ENCODE results near the gene TOR3A.

The TOR3A gene

DNA sequence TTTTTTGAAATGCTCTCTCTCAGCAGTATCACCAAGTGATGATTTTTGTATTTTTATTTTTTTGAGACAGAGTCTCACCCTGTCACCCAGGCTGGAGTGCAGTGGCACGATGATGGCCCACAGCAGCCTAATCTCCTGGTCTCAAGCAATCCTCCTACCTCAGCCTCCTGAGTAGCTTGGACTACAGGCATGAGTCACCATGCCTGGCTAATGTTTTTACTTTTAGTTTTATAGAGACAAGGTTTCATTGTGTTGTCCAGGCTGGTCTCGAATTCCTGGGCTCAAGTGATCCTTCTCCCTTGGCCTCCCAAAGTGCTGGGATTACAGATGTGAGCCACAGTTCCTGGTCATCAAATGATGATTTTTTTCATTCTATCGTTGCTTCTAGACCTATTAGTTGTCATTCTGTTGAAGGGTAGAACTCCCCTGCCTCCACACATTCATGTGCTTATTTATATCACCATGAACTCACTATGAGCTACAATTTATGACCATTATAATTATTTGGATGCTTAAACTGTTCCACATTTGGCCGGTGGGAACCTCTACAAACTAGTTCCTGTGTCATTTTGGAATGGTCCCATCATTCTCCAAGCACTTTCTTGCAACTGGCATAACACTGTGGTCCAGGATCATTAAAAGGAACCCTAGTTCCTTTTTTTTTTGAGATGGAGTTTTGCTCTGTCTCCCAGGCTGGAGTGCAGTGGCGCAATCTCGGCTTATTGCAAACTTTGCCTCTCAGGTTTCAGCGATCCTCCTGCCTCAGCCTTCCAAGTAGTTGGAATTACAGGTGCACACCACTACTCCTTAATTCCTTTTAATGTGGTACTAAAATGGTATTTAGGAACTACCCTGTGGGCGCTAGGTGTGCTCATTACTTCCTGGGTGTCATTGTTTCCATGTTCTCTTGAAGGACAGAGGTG is 20.2 kb upstream of the TOR3A start:
- H3K4me3 ChIP-seq (ENCODE audit: low read depth, low read length): no peak overlapping the region
- no peak for DNase-seq (ENCODE audit: low read depth)
- TF ChIP-seq MYC (IDR thresholded peaks at IDR 0.05; ENCODE audit: low read depth, low read length) (no peak), POLR2A (IDR thresholded peaks at IDR 0.05; ENCODE audit: extremely low read depth, insufficient read length) (no peak)
- TF ChIP-seq, protein P1, sequence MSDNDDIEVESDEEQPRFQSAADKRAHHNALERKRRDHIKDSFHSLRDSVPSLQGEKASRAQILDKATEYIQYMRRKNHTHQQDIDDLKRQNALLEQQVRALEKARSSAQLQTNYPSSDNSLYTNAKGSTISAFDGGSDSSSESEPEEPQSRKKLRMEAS (IDR thresholded peaks at IDR 0.05; ENCODE audit: low read depth, low read length): no peak
- TF ChIP-seq, protein P2, sequence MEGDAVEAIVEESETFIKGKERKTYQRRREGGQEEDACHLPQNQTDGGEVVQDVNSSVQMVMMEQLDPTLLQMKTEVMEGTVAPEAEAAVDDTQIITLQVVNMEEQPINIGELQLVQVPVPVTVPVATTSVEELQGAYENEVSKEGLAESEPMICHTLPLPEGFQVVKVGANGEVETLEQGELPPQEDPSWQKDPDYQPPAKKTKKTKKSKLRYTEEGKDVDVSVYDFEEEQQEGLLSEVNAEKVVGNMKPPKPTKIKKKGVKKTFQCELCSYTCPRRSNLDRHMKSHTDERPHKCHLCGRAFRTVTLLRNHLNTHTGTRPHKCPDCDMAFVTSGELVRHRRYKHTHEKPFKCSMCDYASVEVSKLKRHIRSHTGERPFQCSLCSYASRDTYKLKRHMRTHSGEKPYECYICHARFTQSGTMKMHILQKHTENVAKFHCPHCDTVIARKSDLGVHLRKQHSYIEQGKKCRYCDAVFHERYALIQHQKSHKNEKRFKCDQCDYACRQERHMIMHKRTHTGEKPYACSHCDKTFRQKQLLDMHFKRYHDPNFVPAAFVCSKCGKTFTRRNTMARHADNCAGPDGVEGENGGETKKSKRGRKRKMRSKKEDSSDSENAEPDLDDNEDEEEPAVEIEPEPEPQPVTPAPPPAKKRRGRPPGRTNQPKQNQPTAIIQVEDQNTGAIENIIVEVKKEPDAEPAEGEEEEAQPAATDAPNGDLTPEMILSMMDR (IDR thresholded peaks at IDR 0.05; ENCODE audit: low read depth, low read length): no peak

DNA sequence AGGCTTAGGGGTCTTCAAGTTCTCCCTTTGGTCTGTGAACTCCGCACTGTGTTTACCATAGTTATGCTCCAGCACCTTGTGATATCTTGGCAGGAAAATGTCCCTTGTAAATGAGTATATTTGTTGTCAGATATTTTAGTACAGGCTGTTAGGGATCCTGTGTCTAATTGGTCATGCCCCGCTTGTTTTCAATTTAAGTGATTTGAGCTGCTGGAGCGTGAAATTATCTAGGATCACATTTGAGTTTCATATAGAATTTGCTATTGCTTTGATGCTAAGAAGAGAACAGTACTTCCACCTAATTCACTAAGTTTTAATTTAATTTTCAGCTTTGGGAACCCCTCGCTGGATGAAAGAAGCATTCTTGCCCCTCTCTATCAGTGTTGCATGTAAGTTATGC is 15.4 kb upstream of the TOR3A start:
- no peak for DNase-seq (ENCODE audit: low read depth)
- no peak overlapping the region for H3K4me3 ChIP-seq (ENCODE audit: low read depth, low read length)
- TF ChIP-seq, protein P1 (IDR thresholded peaks at IDR 0.05; ENCODE audit: low read depth, low read length): no peak
- no peak for TF ChIP-seq POLR2A (IDR thresholded peaks at IDR 0.05; ENCODE audit: extremely low read depth, insufficient read length)
- TF ChIP-seq MYC (IDR thresholded peaks at IDR 0.05; ENCODE audit: low read depth, low read length): no peak
- TF ChIP-seq, protein P2 (IDR thresholded peaks at IDR 0.05; ENCODE audit: low read depth, low read length): no peak

DNA sequence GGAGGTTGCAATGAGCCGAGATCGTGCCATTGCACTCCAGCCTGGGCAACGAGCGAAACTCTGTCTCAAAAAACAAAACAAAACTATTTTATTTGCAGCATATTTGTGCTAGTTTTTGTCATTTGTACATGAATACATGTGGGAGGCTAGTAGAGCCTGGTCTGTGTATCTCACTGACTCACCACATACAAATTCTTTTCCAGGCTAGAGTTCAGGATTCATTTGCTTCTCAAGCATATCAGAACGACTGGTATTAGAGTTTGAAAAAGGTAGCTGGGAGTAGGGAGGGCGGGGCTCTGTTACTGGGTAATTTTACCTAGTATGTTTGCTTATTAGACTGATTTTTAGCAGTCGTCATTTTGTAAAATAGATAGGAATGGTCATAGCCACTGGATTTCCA is 4.5 kb upstream of the TOR3A start:
- no peak overlapping the region for H3K4me3 ChIP-seq (ENCODE audit: low read depth, low read length)
- TF ChIP-seq, protein P1 (IDR thresholded peaks at IDR 0.05; ENCODE audit: low read depth, low read length): no peak
- no peak for TF ChIP-seq POLR2A (IDR thresholded peaks at IDR 0.05; ENCODE audit: extremely low read depth, insufficient read length)
- TF ChIP-seq, protein P2 (IDR thresholded peaks at IDR 0.05; ENCODE audit: low read depth, low read length): no peak
- TF ChIP-seq MYC (IDR thresholded peaks at IDR 0.05; ENCODE audit: low read depth, low read length): no peak
- DNase-seq (ENCODE audit: low read depth): no peak

DNA sequence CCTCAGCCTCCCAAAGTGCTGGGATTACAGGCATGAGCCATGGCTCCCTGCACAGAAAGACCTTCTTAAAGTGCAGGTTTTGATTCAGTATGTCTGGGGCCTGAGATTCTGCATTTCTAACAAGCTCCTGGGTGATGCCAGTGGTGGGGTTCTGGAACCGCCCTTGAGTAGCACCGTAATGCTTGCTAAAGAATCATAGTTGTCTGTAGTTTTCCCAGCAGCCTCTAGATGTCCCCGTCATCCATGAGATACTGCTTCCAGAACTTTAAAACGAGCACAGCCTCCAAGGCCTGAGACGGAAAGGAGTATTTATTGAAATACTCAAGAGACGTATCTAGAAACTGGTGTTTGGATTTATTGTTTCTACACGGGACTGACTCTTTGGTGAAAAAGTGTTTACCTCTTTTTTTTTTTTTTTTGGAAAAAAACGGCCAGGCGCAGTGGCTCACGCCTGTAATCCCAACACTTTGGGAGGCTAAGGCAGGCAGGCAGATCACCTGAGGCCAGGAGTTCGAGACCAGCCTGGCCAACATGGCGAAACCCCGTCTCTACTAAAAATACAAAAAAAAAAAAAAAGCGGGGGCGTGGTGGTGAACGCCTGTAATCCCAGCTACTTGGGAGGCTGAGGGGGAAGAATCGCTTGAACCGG is 2.6 kb upstream of the TOR3A start:
- H3K4me3 ChIP-seq (ENCODE audit: low read depth, low read length): no peak overlapping the region
- DNase-seq (ENCODE audit: low read depth): peak; percentile 83
- TF ChIP-seq, protein P2 (IDR thresholded peaks at IDR 0.05; ENCODE audit: low read depth, low read length): peak; percentile 70
- TF ChIP-seq, protein P1 (IDR thresholded peaks at IDR 0.05; ENCODE audit: low read depth, low read length): no peak

DNA sequence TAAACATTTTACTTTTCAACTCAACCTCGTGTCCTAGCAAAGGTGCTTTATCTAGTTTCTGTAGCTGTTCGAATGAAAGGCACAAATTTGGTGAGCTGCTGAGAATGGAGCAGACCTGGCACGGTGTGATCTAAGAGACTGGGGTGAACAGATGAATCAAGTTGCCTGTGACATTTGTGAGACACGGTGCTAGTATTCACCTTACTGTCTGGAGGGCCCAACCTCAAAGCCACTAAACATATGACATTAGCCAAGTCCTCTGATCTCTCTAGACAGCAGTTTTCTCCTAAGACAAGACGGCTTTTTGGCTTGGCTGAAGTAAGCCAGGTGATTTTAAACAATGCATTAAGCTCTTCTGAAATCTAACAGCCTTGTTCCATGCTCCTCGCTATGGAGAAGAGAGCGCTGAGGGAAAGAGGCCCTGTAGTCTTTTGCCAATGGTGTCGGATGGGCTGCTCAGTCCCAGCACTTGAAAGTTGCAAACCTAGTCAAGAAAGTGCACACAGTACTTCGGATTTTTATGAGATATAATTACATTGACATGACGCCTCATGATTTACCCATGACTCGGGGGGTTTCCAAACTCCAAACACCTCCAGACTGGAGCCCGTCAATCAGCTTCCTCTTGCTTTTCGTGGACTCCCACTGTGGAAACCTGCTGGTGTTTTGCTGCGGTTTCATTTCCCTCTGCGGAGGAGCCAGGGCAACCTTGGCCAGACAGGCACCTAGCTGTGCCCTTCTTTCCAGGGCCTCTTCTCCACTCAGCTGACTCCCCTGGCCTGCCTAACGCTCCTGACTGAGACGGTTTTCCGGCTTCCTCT is 794 bp upstream of the TOR3A start:
- no peak for DNase-seq (ENCODE audit: low read depth)

More for the DNA sequence above, 794 bp upstream of the TOR3A start:
- TF ChIP-seq, protein P2 (IDR thresholded peaks at IDR 0.05; ENCODE audit: low read depth, low read length): no peak
- H3K4me3 ChIP-seq (ENCODE audit: low read depth, low read length): peak overlapping the region; percentile 78
